OCI-LY7 (cell line): ENCODE data around the gene CATSPERZ. TPM values are rescaled to one million over a fixed set of nuclear protein-coding genes. Genes with fewer than 3 reads are reported as not detected.
A peak's percentile ranks its signal among the peaks of the same experiment; 100 is the strongest.

Source experiments
- BruUV-seq: library from RNA; stranded (reverse); fragments of 400-500 nt; replicated peaks from 2 replicates; lab custom pipeline; 2021; lab: Mats Ljungman, UMichigan
- CTCF ChIA-PET: fragments of 300-600 bp; sonication (Branson Sonifier 250); formaldehyde crosslinking; loops from one replicate; lab custom pipeline; 2022; ENCODE audit warnings: antibody characterized with exemption; ENCODE audit not compliant: unreplicated experiment; lab: Charles Lee
- POLR2A ChIA-PET: fragments of 300-600 bp; sonication (Branson Sonifier 250); formaldehyde crosslinking; loops from one replicate; lab custom pipeline; 2022; ENCODE audit warnings: antibody characterized with exemption; lab: Charles Lee
- DNase-seq: peaks from one replicate; pipeline ENCODE4 v3.0.0-alpha.2; 2015; ENCODE audit warnings: low spot score
- H2AFZ ChIP-seq: fragments of 200-600 bp; sonication (generic), shearing (Covaris generic); 2 replicates; pipeline ENCODE4 v1.6.1; 2014; ENCODE audit warnings: mild to moderate bottlenecking, antibody characterized with exemption, low read length, moderate library complexity
- H3K27ac ChIP-seq: fragments of 200-600 bp; sonication (generic); 2 replicates; pipeline ENCODE4 v1.5.1; 2014; ENCODE audit warnings: mixed run types, low read depth, mild to moderate bottlenecking, moderate library complexity, low read length, inconsistent platforms; ENCODE audit not compliant: poor library complexity, severe bottlenecking
- H3K36me3 ChIP-seq: fragments of 200-600 bp; sonication (generic); 2 replicates; pipeline ENCODE4 v1.6.1; 2014; ENCODE audit warnings: mild to moderate bottlenecking, antibody characterized with exemption, low read length, moderate library complexity, mixed read lengths; ENCODE audit not compliant: insufficient read depth
- H3K4me1 ChIP-seq: fragments of 200-600 bp; sonication (generic); 2 replicates; pipeline ENCODE4 v1.5.1; 2014; ENCODE audit warnings: mild to moderate bottlenecking, low read length; ENCODE audit not compliant: insufficient read depth, poor library complexity, severe bottlenecking
- H3K4me2 ChIP-seq: fragments of 200-600 bp; sonication (generic); 2 replicates; pipeline ENCODE4 v1.6.1; 2014; ENCODE audit warnings: mild to moderate bottlenecking, low read length
- H3K4me3 ChIP-seq: fragments of 200-600 bp; sonication (generic); 2 replicates; pipeline ENCODE4 v1.5.1; 2014; ENCODE audit warnings: mild to moderate bottlenecking, low read depth, low read length; ENCODE audit not compliant: poor library complexity, severe bottlenecking
- H3K79me2 ChIP-seq: fragments of 200-600 bp; sonication (generic); 2 replicates; pipeline ENCODE4 v1.6.1; 2016; ENCODE audit warnings: low read depth, mild to moderate bottlenecking, low read length, moderate library complexity, mixed read lengths; ENCODE audit not compliant: insufficient read depth
- H3K9me2 ChIP-seq: fragments of 200-600 bp; sonication (generic); 2 replicates; pipeline ENCODE4 v1.6.1; 2016; ENCODE audit warnings: mild to moderate bottlenecking, low read length, mixed read lengths; ENCODE audit not compliant: insufficient read depth
- H3K9me3 ChIP-seq: fragments of 200-600 bp; sonication (generic); 2 replicates; pipeline ENCODE4 v1.6.1; 2014; ENCODE audit warnings: mild to moderate bottlenecking, mixed run types, low read length, mixed read lengths
- H4K20me1 ChIP-seq: fragments of 200-600 bp; sonication (generic); 2 replicates; pipeline ENCODE4 v1.6.1; 2014; ENCODE audit warnings: mild to moderate bottlenecking, antibody characterized with exemption, low read length, moderate library complexity, mixed read lengths; ENCODE audit not compliant: insufficient read depth
- EZH2phosphoT487 ChIP-seq: fragments of 200-600 bp; sonication (generic); IDR thresholded peaks from 2 replicates; pipeline ENCODE4 v1.6.1; 2018; ENCODE audit warnings: low read depth, borderline replicate concordance, mild to moderate bottlenecking, mixed run types, antibody characterized with exemption, low read length, moderate library complexity, mixed read lengths
- intact Hi-C: fragments of 100-400 bp; cut with micrococcal nuclease; formaldehyde crosslinking; loops from one replicate; pipeline ENCODE4 v1.10.0; 2022; ENCODE audit not compliant: unreplicated experiment
- total RNA-seq, 2 experiments: library from RNA; depleted of rRNA in 1 of 2; stranded (reverse); fragments of >200 nt in 1 of 2; shearing (Covaris generic) in 1 of 2; gene quantifications; 2 replicates each; pipeline ENCODE4 v1.2.3, GENCODE V29; 2014 to 2022
- TF ChIP-seq, protein P1 (sequence below): fragments of 200-600 bp; sonication (generic); conservative IDR thresholded peaks from 2 replicates; pipeline ENCODE4 v1.5.1; 2014; ENCODE audit warnings: mild to moderate bottlenecking, antibody characterized with exemption, low read length, moderate library complexity, mixed read lengths

CATSPERZ gene
- total RNA-seq, 2 experiments from 2014 or later = 0.38 TPM; not detected in 1

DNA sequence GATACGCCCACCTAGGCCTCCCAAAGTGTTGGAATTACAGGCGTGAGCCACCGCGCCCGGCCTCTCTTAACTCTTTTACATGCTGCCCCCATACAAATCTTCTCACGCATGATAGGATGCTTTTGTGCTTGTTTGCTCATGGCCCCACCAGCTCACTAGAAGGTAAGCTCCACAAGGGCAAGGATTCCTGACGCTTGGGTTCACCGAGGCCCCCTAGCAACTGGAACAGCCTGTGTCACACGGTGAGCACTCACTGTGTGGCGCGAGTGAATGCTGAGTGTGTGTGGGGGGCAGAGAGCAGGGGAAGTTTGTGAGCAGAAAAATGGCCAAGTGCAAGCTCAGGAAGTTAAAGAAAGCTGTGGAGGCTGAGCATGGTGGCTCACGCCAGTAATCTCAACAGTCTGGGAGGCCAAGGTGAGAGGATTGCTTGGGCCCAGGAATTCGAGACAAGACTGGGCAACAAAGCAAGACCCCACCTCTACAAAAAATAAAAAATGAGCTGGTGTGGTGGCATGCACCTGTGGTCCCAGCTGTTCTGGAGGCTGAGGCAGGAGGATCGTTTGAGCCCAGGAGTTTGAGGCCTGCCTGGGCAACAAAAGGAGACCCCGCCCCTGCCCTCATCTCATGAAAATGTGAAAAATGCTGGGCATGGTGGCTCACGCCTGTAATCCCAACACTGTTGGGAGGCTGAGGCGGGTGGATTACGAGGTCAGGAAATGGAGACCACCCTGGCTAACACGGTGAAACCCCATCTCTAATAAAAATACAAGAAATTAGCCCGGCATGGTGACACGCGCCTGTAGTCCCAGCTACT, 18.0 kb upstream of the CATSPERZ start:
- ChIA-PET CTCF (interaction anchor here (1.3 kb wide), 1 partner anchor 11 kb away, joined by 3 read pairs; no protein-coding TSS in a partner anchor), POLR2A (interaction anchor here (2.6 kb wide), 1 partner anchor 75 kb away, joined by 8 read pairs; the partner anchor contains the start of gene FERMT3)

DNA sequence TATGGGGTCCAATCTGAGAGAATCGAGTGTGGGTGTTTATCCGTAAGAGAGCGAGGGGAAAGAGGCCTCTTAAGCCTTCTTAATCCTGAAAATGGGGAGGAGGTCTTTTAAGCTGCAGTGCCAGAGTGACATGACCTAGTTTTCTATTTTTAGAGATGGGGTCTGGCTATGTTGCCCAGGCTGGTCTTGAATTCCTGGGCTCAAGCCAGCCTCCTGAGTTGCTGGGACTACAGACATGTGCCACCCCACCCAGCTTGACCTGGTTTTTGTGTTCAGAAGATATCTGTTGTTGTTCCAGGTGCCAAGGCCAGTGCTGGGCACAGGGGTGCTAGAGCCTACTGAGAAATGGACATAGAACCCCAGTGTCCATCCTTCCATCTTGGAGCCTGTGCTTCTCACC, 17.1 kb upstream of the CATSPERZ start:
- H3K4me2 ChIP-seq = peak overlapping the region; percentile 20; the same call in 1 of the 2 replicates
- intact Hi-C loops = no loop called here

More for the DNA sequence above, 18.0 kb upstream of the CATSPERZ start:
- H3K4me2 ChIP-seq = no peak overlapping the region
- TF ChIP-seq EZH2phosphoT487 = no peak
- TF ChIP-seq, protein P1, sequence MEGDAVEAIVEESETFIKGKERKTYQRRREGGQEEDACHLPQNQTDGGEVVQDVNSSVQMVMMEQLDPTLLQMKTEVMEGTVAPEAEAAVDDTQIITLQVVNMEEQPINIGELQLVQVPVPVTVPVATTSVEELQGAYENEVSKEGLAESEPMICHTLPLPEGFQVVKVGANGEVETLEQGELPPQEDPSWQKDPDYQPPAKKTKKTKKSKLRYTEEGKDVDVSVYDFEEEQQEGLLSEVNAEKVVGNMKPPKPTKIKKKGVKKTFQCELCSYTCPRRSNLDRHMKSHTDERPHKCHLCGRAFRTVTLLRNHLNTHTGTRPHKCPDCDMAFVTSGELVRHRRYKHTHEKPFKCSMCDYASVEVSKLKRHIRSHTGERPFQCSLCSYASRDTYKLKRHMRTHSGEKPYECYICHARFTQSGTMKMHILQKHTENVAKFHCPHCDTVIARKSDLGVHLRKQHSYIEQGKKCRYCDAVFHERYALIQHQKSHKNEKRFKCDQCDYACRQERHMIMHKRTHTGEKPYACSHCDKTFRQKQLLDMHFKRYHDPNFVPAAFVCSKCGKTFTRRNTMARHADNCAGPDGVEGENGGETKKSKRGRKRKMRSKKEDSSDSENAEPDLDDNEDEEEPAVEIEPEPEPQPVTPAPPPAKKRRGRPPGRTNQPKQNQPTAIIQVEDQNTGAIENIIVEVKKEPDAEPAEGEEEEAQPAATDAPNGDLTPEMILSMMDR = no peak
- H3K9me2 ChIP-seq = no peaks in the 10 kb centered on the region
- no TSS peak for BruUV-seq
- no peaks in the 10 kb centered on the region for H3K79me2 ChIP-seq
- H2AFZ ChIP-seq = no peak overlapping the region
- H3K27ac ChIP-seq = no peak overlapping the region
- H4K20me1 ChIP-seq = no peaks in the 10 kb centered on the region
- DNase-seq = no peak
- peaks cover 14% of the 10 kb centered on the region for H3K4me1 ChIP-seq
- intact Hi-C loops = no loop called here
- H3K9me3 ChIP-seq = no peaks in the 10 kb centered on the region
- H3K4me3 ChIP-seq = no peak overlapping the region
- H3K36me3 ChIP-seq = peaks cover 6% of the 10 kb centered on the region

More for the DNA sequence above, 17.1 kb upstream of the CATSPERZ start:
- POLR2A ChIA-PET = interaction anchor here (1.1 to 2.6 kb wide), 3 partner anchors 13 to 97 kb away, joined by 3 to 8 read pairs (median 5); partner anchors contain the start of genes FERMT3 and STIP1
- Histone ChIP-seq H3K4me3 (no peak overlapping the region), H3K9me3 (no peaks in the 10 kb centered on the region), H2AFZ (no peak overlapping the region), H4K20me1 (no peaks in the 10 kb centered on the region), H3K79me2 (no peaks in the 10 kb centered on the region), H3K36me3 (peaks cover 5% of the 10 kb centered on the region; the same call in 1 of the 2 replicates), H3K9me2 (no peaks in the 10 kb centered on the region), H3K4me1 (peaks cover 14% of the 10 kb centered on the region), H3K27ac (no peak overlapping the region)
- no TSS peak for BruUV-seq
- no peak for TF ChIP-seq EZH2phosphoT487
- TF ChIP-seq, protein P1 = no peak
- DNase-seq = no peak
- CTCF ChIA-PET = no interaction called here
